Adrenal gland (tissue), 5 donors: ENCODE results near the gene ITIH4.
A peak's percentile ranks its signal among the peaks of the same experiment; 100 is the strongest.

Source experiments
- CTCF ChIP-seq, 6 experiments: fragments of 450-650 bp in 4 of 6; fragments of 200-600 bp in 2 of 6; sonication (generic) in 1 of 6; IDR thresholded peaks; 1 replicate in 5 of 6; 2 replicates in 1 of 6; pipeline versions ENCODE4 v1.5.1 to v1.8.0; 2016 to 2021; ENCODE audit warnings: antibody characterized with exemption in 6 of 6, mild to moderate bottlenecking in 2 of 6, moderate library complexity in 1 of 6
- POLR2A ChIP-seq, 2 donors: fragments of 450-650 bp; IDR thresholded peaks; one replicate each; pipeline ENCODE4 v1.6.1; 2017; ENCODE audit warnings: antibody characterized with exemption in 2 of 2, mild to moderate bottlenecking in 2 of 2, moderate library complexity in 1 of 2
- donor health status: DM: no; HTN: no; CAD: no.

- TF ChIP-seq CTCF (IDR thresholded peaks at IDR 0.05) = peak in 1 of 6 experiments; percentile 9
- peak; percentile 46 to 93 for TF ChIP-seq POLR2A (IDR thresholded peaks at IDR 0.05)
These were observed 59.8 kb downstream of the ITIH4 start, which contains the start of gene NEK4 for GRCh38 chr3:52770496-52771333.
